Left renal pelvis (tissue), 4 donors: ENCODE results near the gene SDK1. TPM values are rescaled to one million over a fixed set of nuclear protein-coding genes. Genes with fewer than 3 reads are reported as not detected.

Experiments
- DNase-seq, 4 donors: peaks; one replicate each; pipeline ENCODE4 v3.0.0-alpha.2; 2013; ENCODE audit warnings: low read depth in 4 of 4, low spot score in 3 of 4
- polyA plus RNA-seq, 4 donors: library from polyadenylated mRNA; unstranded; fragments of 120-200 nt; gene quantifications; one replicate each; pipeline ENCODE4 v1.2.1, GENCODE V29; 2013; ENCODE audit not compliant: insufficient read length in 4 of 4

SDK1 gene
- polyA plus RNA-seq, 4 donors = 4.0 to 8.4 (median 6.3) TPM

- no peak for DNase-seq
Observed at GRCh38 chr7:3282457-3282856, 18.6 kb upstream of the SDK1 start.

- DNase-seq = no peak
Observed at GRCh38 chr7:3283130-3283704, 17.8 kb upstream of the SDK1 start.

GRCh38 chr7:3285652-3286051, 15.4 kb upstream of the SDK1 start:
- DNase-seq = no peak

GRCh38 chr7:3289996-3290395, 11.1 kb upstream of the SDK1 start:
- DNase-seq = no peak

GRCh38 chr7:3292694-3293093, 8.4 kb upstream of the SDK1 start:
- no peak for DNase-seq

GRCh38 chr7:3294432-3295100, 6.5 kb upstream of the SDK1 start:
- DNase-seq = no peak

- DNase-seq = no peak
Observed at GRCh38 chr7:3297105-3297819, 3.8 kb upstream of the SDK1 start.

GRCh38 chr7:3300221-3300650, 816 bp upstream of the SDK1 start:
- DNase-seq = no peak

GRCh38 chr7:3301449-3301731, 338 bp downstream of the SDK1 start:
- no peak for DNase-seq

- DNase-seq = no peak
Observed at GRCh38 chr7:3301831-3302618, 973 bp downstream of the SDK1 start.

GRCh38 chr7:3302681-3303320, 1.7 kb downstream of the SDK1 start:
- no peak for DNase-seq

GRCh38 chr7:3304131-3304530, 3.1 kb downstream of the SDK1 start:
- no peak for DNase-seq

GRCh38 chr7:3307435-3307834, 6.4 kb downstream of the SDK1 start:
- DNase-seq = no peak

- no peak for DNase-seq
Observed at GRCh38 chr7:3309140-3309539, 8.1 kb downstream of the SDK1 start.

GRCh38 chr7:3309956-3310355, 8.9 kb downstream of the SDK1 start:
- DNase-seq = no peak

- no peak for DNase-seq
Observed at GRCh38 chr7:3310884-3311283, 9.8 kb downstream of the SDK1 start.

GRCh38 chr7:3312583-3312982, 11.5 kb downstream of the SDK1 start:
- DNase-seq = no peak

GRCh38 chr7:3318874-3319273, 17.8 kb downstream of the SDK1 start:
- DNase-seq = no peak

GRCh38 chr7:3321206-3321605, 20.2 kb downstream of the SDK1 start:
- DNase-seq = no peak

- DNase-seq = no peak
Observed at GRCh38 chr7:3321745-3322144, 20.7 kb downstream of the SDK1 start.

- DNase-seq = no peak
Observed at GRCh38 chr7:3326246-3326645, 25.2 kb downstream of the SDK1 start.
